ENCODE measurements around the gene ATCAY. TPM values are rescaled to one million over a fixed set of nuclear protein-coding genes. Genes with fewer than 3 reads are reported as not detected.

The ATCAY gene
- total and polyA plus RNA-seq, 4 experiments from 2014 or later: not detected

- no peak overlapping the region for H3K4me3 Mint-ChIP-seq
- intact Hi-C loops (cut with micrococcal nuclease): no loop called here
- ChIA-PET POLR2A (ENCODE audit: partially characterized antibody) (no interaction called here), CTCF (ENCODE audit: partially characterized antibody) (no interaction called here)
- peaks cover 2 to 5% of the 10 kb centered on the region in 2 donors for H3K27me3 Mint-ChIP-seq
- peaks cover 0 to 6% (median 4%) of the 10 kb centered on the region in 4 donors for H3K4me1 Mint-ChIP-seq
- no peak for DNase-seq
- Histone ChIP-seq H3K4me3 (ENCODE audit: low read length in 2 of 2) (no peak overlapping the region), H3K27ac (ENCODE audit: low read depth, low read length) (no peak overlapping the region), H3K27me3 (ENCODE audit: insufficient read depth, low read length) (no peaks in the 10 kb centered on the region), H3K4me1 (ENCODE audit: insufficient read depth, low read length) (no peaks in the 10 kb centered on the region), H3K9me3 (ENCODE audit: control insufficient read depth in 1 of 2, low read length in 2 of 2) (no peaks in the 10 kb centered on the region), H3K36me3 (ENCODE audit: insufficient read depth, low read length) (no peaks in the 10 kb centered on the region)
- H3K27ac Mint-ChIP-seq: no peak overlapping the region
- no peaks in the 10 kb centered on the region for H3K36me3 Mint-ChIP-seq
- peaks cover 0 to 7% (median 3%) of the 10 kb centered on the region in 8 donors for H3K9me3 Mint-ChIP-seq
These were observed 22.0 kb downstream of the ATCAY start for GRCh38 chr19:3902317-3902973.

DNA sequence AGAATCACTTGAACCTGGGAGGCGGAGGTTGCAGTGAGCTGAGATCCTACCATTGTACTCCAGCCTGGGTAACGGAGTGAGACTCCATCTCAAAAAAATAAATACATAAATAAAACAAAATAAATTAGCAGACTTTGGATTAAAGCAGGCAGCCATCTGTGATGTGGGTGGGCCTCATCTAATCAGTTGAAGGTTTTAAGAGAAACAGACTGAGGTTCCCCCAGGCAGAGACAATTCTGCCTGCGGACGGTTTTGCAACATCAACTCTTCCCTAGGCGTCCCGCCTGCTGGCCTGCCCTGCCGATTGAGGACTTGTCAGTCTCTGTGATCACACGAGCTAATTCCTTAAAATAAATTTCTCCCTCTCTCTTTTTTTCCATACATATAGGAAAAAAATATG, 23.7 kb downstream of the ATCAY start:
- H3K4me1 Mint-ChIP-seq: no peaks in the 10 kb centered on the region
- H3K36me3 Mint-ChIP-seq: no peaks in the 10 kb centered on the region
- no peak overlapping the region for H3K27ac Mint-ChIP-seq
- intact Hi-C loops (cut with micrococcal nuclease): no loop called here
- Histone ChIP-seq H3K4me3 (ENCODE audit: low read length in 2 of 2) (no peak overlapping the region), H3K4me1 (ENCODE audit: insufficient read depth, low read length) (no peaks in the 10 kb centered on the region), H3K36me3 (ENCODE audit: insufficient read depth, low read length) (no peaks in the 10 kb centered on the region), H3K27me3 (ENCODE audit: insufficient read depth, low read length) (no peaks in the 10 kb centered on the region), H3K9me3 (ENCODE audit: control insufficient read depth in 1 of 2, low read length in 2 of 2) (no peaks in the 10 kb centered on the region), H3K27ac (ENCODE audit: low read depth, low read length) (no peak overlapping the region)
- peaks cover 0 to 4% (median 0%) of the 10 kb centered on the region in 8 donors for H3K9me3 Mint-ChIP-seq
- peaks cover 2 to 4% of the 10 kb centered on the region in 2 donors for H3K27me3 Mint-ChIP-seq
- no peak for DNase-seq
- ChIA-PET POLR2A (ENCODE audit: partially characterized antibody) (no interaction called here), CTCF (ENCODE audit: partially characterized antibody) (no interaction called here)
- no peak overlapping the region for H3K4me3 Mint-ChIP-seq

- ChIA-PET POLR2A (ENCODE audit: partially characterized antibody) (no interaction called here), CTCF (ENCODE audit: partially characterized antibody) (no interaction called here)
- Histone ChIP-seq H3K36me3 (ENCODE audit: insufficient read depth, low read length) (no peaks in the 10 kb centered on the region), H3K27me3 (ENCODE audit: insufficient read depth, low read length) (no peaks in the 10 kb centered on the region), H3K4me1 (ENCODE audit: insufficient read depth, low read length) (no peaks in the 10 kb centered on the region), H3K27ac (ENCODE audit: low read depth, low read length) (no peak overlapping the region), H3K9me3 (ENCODE audit: control insufficient read depth in 1 of 2, low read length in 2 of 2) (peaks cover 0 to 6% of the 10 kb centered on the region in 2 donors), H3K4me3 (ENCODE audit: low read length in 2 of 2) (no peak overlapping the region)
- Mint-ChIP-seq H3K27me3 (peaks cover 0 to 2% of the 10 kb centered on the region in 2 donors), H3K4me1 (no peaks in the 10 kb centered on the region), H3K27ac (no peak overlapping the region), H3K4me3 (no peak overlapping the region), H3K36me3 (no peaks in the 10 kb centered on the region), H3K9me3 (peaks cover 0 to 13% (median 6%) of the 10 kb centered on the region in 8 donors)
- intact Hi-C loops (cut with micrococcal nuclease): no loop called here
- DNase-seq: no peak
These were observed 27.3 kb downstream of the ATCAY start for GRCh38 chr19:3907626-3908265.

DNA sequence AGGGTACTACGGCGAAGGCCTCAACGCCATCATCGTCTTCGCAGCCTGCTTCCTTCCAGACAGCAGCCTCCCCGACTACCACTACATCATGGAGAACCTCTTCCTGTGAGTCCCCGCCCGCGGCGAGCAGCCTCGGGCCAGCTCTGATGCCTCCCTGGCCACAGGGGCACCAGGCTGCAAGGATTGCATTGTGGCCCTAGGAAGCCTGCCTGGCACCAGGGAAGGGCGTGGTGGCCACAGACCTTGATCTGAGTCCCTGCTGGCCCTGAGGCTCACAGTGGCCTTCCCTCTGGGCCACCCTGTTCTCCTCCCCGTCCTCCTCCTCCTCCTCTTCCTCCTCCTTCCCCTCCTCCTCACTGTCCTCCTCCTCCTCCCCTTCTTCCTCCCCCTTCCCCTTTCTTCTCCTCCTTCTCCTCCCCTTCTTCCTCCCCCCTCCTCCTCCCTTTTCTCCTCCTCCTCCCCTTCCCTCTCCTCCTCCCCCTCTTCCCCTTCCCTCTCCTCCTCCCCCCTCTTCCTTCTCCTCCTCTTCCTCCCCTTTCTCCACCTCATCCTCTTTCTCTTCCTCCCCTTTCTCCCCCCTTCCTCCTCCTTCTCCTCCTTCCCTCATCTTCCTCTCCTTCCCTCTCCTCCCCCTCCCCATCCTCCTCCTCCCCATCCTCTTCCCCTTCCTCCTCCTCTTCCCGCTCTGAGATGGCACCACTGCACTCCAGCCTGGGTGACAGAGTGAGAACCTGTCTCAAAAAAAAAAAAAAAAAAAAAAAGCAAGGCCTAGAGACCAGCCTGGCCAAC, 28.0 kb downstream of the ATCAY start:
- POLR2A ChIA-PET (ENCODE audit: partially characterized antibody): no interaction called here
- Mint-ChIP-seq H3K27ac (no peak overlapping the region), H3K36me3 (no peaks in the 10 kb centered on the region), H3K4me3 (no peak overlapping the region), H3K9me3 (peaks cover 0 to 13% (median 6%) of the 10 kb centered on the region in 8 donors), H3K27me3 (peaks cover 0 to 2% of the 10 kb centered on the region in 2 donors), H3K4me1 (no peaks in the 10 kb centered on the region)
- no peak overlapping the region for H3K27ac ChIP-seq (ENCODE audit: low read depth, low read length)
- H3K36me3 ChIP-seq (ENCODE audit: insufficient read depth, low read length): no peaks in the 10 kb centered on the region
- no peaks in the 10 kb centered on the region for H3K27me3 ChIP-seq (ENCODE audit: insufficient read depth, low read length)
- intact Hi-C loops (cut with micrococcal nuclease): no loop called here
- peaks cover 0 to 6% of the 10 kb centered on the region in 2 donors for H3K9me3 ChIP-seq (ENCODE audit: control insufficient read depth in 1 of 2, low read length in 2 of 2)
- no peak for DNase-seq
- H3K4me1 ChIP-seq (ENCODE audit: insufficient read depth, low read length): no peaks in the 10 kb centered on the region
- no peak overlapping the region for H3K4me3 ChIP-seq (ENCODE audit: low read length in 2 of 2)
- CTCF ChIA-PET (ENCODE audit: partially characterized antibody): no interaction called here

GRCh38 chr19:3910105-3910504, 29.6 kb downstream of the ATCAY start:
- no peaks in the 10 kb centered on the region for H3K4me1 ChIP-seq (ENCODE audit: insufficient read depth, low read length)
- no peak for DNase-seq
- intact Hi-C loops (cut with micrococcal nuclease): no loop called here
- no peaks in the 10 kb centered on the region for H3K4me1 Mint-ChIP-seq
- no peaks in the 10 kb centered on the region for H3K27me3 ChIP-seq (ENCODE audit: insufficient read depth, low read length)
- H3K27me3 Mint-ChIP-seq: no peaks in the 10 kb centered on the region
- no peak overlapping the region for H3K27ac ChIP-seq (ENCODE audit: low read depth, low read length)
- POLR2A ChIA-PET (ENCODE audit: partially characterized antibody): no interaction called here
- H3K9me3 Mint-ChIP-seq: peaks cover 0 to 11% (median 6%) of the 10 kb centered on the region in 8 donors
- H3K4me3 ChIP-seq (ENCODE audit: low read length in 2 of 2): no peak overlapping the region
- CTCF ChIA-PET (ENCODE audit: partially characterized antibody): no interaction called here
- no peaks in the 10 kb centered on the region for H3K36me3 Mint-ChIP-seq
- H3K36me3 ChIP-seq (ENCODE audit: insufficient read depth, low read length): no peaks in the 10 kb centered on the region
- H3K4me3 Mint-ChIP-seq: no peak overlapping the region
- peaks cover 0 to 6% of the 10 kb centered on the region in 2 donors for H3K9me3 ChIP-seq (ENCODE audit: control insufficient read depth in 1 of 2, low read length in 2 of 2)
- H3K27ac Mint-ChIP-seq: peak overlapping the region in 1 of 7 donors; percentile 65

DNA sequence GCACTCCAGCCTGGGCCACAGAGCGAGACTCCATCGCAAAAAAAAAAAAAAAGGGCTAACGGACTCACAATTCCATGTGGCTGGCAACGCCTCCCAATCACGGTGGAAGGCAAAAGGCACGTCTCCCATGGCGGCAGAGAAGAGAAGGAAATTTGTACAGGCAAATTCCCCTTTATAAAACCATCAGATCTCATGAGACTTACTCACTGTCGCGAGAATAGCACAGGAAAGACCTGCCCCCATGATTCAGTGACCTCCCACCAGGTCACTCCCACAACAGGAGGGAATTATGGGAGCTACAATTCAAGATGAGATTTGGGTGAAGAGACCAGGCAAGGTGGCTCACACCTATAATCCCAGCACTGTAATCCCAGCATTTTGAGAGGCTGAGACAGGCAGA, 33.7 kb downstream of the ATCAY start:
- Histone ChIP-seq H3K4me1 (ENCODE audit: insufficient read depth, low read length) (no peaks in the 10 kb centered on the region), H3K4me3 (ENCODE audit: low read length in 2 of 2) (no peak overlapping the region), H3K9me3 (ENCODE audit: control insufficient read depth in 1 of 2, low read length in 2 of 2) (peaks cover 0 to 6% of the 10 kb centered on the region in 2 donors), H3K27ac (ENCODE audit: low read depth, low read length) (no peak overlapping the region), H3K36me3 (ENCODE audit: insufficient read depth, low read length) (no peaks in the 10 kb centered on the region), H3K27me3 (ENCODE audit: insufficient read depth, low read length) (no peaks in the 10 kb centered on the region)
- no peak for DNase-seq
- ChIA-PET CTCF (ENCODE audit: partially characterized antibody) (no interaction called here), POLR2A (ENCODE audit: partially characterized antibody) (no interaction called here)
- peaks cover 4% of the 10 kb centered on the region in 2 donors for H3K27me3 Mint-ChIP-seq
- H3K4me1 Mint-ChIP-seq: no peaks in the 10 kb centered on the region
- H3K27ac Mint-ChIP-seq: no peak overlapping the region
- intact Hi-C loops (cut with micrococcal nuclease): no loop called here
- H3K9me3 Mint-ChIP-seq: peaks cover 0 to 11% (median 6%) of the 10 kb centered on the region in 8 donors
- H3K4me3 Mint-ChIP-seq: no peak overlapping the region
- no peaks in the 10 kb centered on the region for H3K36me3 Mint-ChIP-seq

- Mint-ChIP-seq H3K36me3 (no peaks in the 10 kb centered on the region), H3K9me3 (peaks cover 0 to 6% (median 4%) of the 10 kb centered on the region in 8 donors), H3K4me1 (no peaks in the 10 kb centered on the region), H3K27ac (no peak overlapping the region), H3K4me3 (no peak overlapping the region), H3K27me3 (peaks cover 4 to 7% of the 10 kb centered on the region in 2 donors)
- H3K36me3 ChIP-seq (ENCODE audit: insufficient read depth, low read length): no peaks in the 10 kb centered on the region
- intact Hi-C loops (cut with micrococcal nuclease): no loop called here
- H3K27ac ChIP-seq (ENCODE audit: low read depth, low read length): no peak overlapping the region
- no peak for DNase-seq
- ChIA-PET CTCF (ENCODE audit: partially characterized antibody) (no interaction called here), POLR2A (ENCODE audit: partially characterized antibody) (no interaction called here)
- no peaks in the 10 kb centered on the region for H3K9me3 ChIP-seq (ENCODE audit: control insufficient read depth in 1 of 2, low read length in 2 of 2)
- H3K4me1 ChIP-seq (ENCODE audit: insufficient read depth, low read length): no peaks in the 10 kb centered on the region
- H3K4me3 ChIP-seq (ENCODE audit: low read length in 2 of 2): no peak overlapping the region
- H3K27me3 ChIP-seq (ENCODE audit: insufficient read depth, low read length): no peaks in the 10 kb centered on the region
These were observed 35.5 kb downstream of the ATCAY start for GRCh38 chr19:3916033-3916432.

Data from CD4-positive, alpha-beta memory T cell (primary cell).